Trophoblast cell (in vitro differentiated cells and primary cell): ENCODE measurements around the gene IL11.

ENCODE experiments used
- DNase-seq, 2 donors: peaks; one replicate each; pipeline ENCODE4 v3.0.0-alpha.2; 2016
- H2AFZ ChIP-seq: 2 replicates; pipeline ENCODE4 v1.6.1; 2013; ENCODE audit warnings: low read length, moderate library complexity, mild to moderate bottlenecking; ENCODE audit not compliant: insufficient read depth, poor library complexity
- H2AK5ac ChIP-seq: 2 replicates; pipeline ENCODE4 v1.6.1; 2013; ENCODE audit warnings: mild to moderate bottlenecking, low read length
- H2BK120ac ChIP-seq: 2 replicates; pipeline ENCODE4 v1.6.1; 2013; ENCODE audit warnings: low read length, mild to moderate bottlenecking, moderate library complexity; ENCODE audit not compliant: insufficient read depth, poor library complexity
- H2BK12ac ChIP-seq: 2 replicates; pipeline ENCODE4 v1.6.1; 2013; ENCODE audit warnings: mild to moderate bottlenecking, low read length, moderate library complexity
- H2BK5ac ChIP-seq: 2 replicates; pipeline ENCODE4 v1.6.1; 2013; ENCODE audit warnings: low read length, low read depth, moderate library complexity, mild to moderate bottlenecking; ENCODE audit not compliant: poor library complexity
- H3K14ac ChIP-seq: 2 replicates; pipeline ENCODE4 v1.6.1; 2013; ENCODE audit warnings: mild to moderate bottlenecking, low read length
- H3K18ac ChIP-seq: 2 replicates; pipeline ENCODE4 v1.6.1; 2013; ENCODE audit warnings: mild to moderate bottlenecking, low read length
- H3K23ac ChIP-seq: 2 replicates; pipeline ENCODE4 v1.6.1; 2013; ENCODE audit warnings: low read length
- H3K27ac ChIP-seq: 2 replicates; pipeline ENCODE4 v1.5.1; 2013; ENCODE audit warnings: low read depth, mild to moderate bottlenecking, inconsistent platforms, low read length, moderate library complexity
- H3K27me3 ChIP-seq: 2 replicates; pipeline ENCODE4 v1.6.1; 2013; ENCODE audit warnings: inconsistent platforms, mild to moderate bottlenecking, low read length, moderate library complexity; ENCODE audit not compliant: insufficient read depth
- H3K36me3 ChIP-seq, 2 experiments: 1 replicate in 1 of 2; 2 replicates in 1 of 2; pipeline ENCODE4 v1.6.1; 2013; ENCODE audit warnings: low read length in 2 of 2, mild to moderate bottlenecking in 2 of 2, moderate library complexity in 1 of 2; ENCODE audit not compliant: insufficient read depth in 2 of 2, control insufficient read depth in 1 of 2
- H3K4ac ChIP-seq: 2 replicates; pipeline ENCODE4 v1.6.1; 2013; ENCODE audit warnings: low read depth, mild to moderate bottlenecking, low read length, moderate library complexity
- H3K4me1 ChIP-seq, 2 experiments: 1 replicate in 1 of 2; 2 replicates in 1 of 2; pipeline ENCODE4 v1.6.1; 2013; ENCODE audit warnings: low read length in 2 of 2, mild to moderate bottlenecking in 2 of 2, moderate library complexity in 1 of 2; ENCODE audit not compliant: insufficient read depth in 2 of 2, control insufficient read depth in 1 of 2
- H3K4me2 ChIP-seq: 2 replicates; pipeline ENCODE4 v1.6.1; 2013; ENCODE audit warnings: inconsistent platforms, mild to moderate bottlenecking, low read length, moderate library complexity
- H3K4me3 ChIP-seq: 2 replicates; pipeline ENCODE4 v1.5.1; 2013; ENCODE audit warnings: mild to moderate bottlenecking, low read depth, low read length, inconsistent platforms
- H3K79me1 ChIP-seq: one replicate; pipeline ENCODE4 v1.6.1; 2013; ENCODE audit warnings: low read length
- H3K79me2 ChIP-seq: 2 replicates; pipeline ENCODE4 v1.6.1; 2013; ENCODE audit warnings: low read length, mild to moderate bottlenecking; ENCODE audit not compliant: control insufficient read depth, insufficient read depth, poor library complexity
- H3K9ac ChIP-seq: 2 replicates; pipeline ENCODE4 v1.6.1; 2013; ENCODE audit warnings: mild to moderate bottlenecking, low read length
- H3K9me3 ChIP-seq: 2 replicates; pipeline ENCODE4 v1.6.1; 2013; ENCODE audit warnings: low read depth, mild to moderate bottlenecking, control low read depth, inconsistent platforms, low read length; ENCODE audit not compliant: insufficient read depth
- H4K12ac ChIP-seq: 2 replicates; pipeline ENCODE4 v1.6.1; 2013; ENCODE audit warnings: low read depth, mild to moderate bottlenecking, low read length, moderate library complexity
- H4K8ac ChIP-seq: 2 replicates; pipeline ENCODE4 v1.6.1; 2013; ENCODE audit warnings: low read depth, mild to moderate bottlenecking, low read length, moderate library complexity
- H4K91ac ChIP-seq: one replicate; pipeline ENCODE4 v1.6.1; 2013; ENCODE audit warnings: low read depth, mild to moderate bottlenecking, low read length, moderate library complexity
- WGBS: extraction: QIAGEN DNeasy Blood & Tissue Kit; methylation state at CpG from one replicate; pipeline ENCODE4 v1.1.7; 2013; ENCODE audit warnings: missing lambda C conversion rate; ENCODE audit not compliant: insufficient read length, insufficient coverage; ENCODE audit errors: extremely low coverage; 5-methylcytosine and 5-hydroxymethylcytosine counted together

IL11 gene

DNA sequence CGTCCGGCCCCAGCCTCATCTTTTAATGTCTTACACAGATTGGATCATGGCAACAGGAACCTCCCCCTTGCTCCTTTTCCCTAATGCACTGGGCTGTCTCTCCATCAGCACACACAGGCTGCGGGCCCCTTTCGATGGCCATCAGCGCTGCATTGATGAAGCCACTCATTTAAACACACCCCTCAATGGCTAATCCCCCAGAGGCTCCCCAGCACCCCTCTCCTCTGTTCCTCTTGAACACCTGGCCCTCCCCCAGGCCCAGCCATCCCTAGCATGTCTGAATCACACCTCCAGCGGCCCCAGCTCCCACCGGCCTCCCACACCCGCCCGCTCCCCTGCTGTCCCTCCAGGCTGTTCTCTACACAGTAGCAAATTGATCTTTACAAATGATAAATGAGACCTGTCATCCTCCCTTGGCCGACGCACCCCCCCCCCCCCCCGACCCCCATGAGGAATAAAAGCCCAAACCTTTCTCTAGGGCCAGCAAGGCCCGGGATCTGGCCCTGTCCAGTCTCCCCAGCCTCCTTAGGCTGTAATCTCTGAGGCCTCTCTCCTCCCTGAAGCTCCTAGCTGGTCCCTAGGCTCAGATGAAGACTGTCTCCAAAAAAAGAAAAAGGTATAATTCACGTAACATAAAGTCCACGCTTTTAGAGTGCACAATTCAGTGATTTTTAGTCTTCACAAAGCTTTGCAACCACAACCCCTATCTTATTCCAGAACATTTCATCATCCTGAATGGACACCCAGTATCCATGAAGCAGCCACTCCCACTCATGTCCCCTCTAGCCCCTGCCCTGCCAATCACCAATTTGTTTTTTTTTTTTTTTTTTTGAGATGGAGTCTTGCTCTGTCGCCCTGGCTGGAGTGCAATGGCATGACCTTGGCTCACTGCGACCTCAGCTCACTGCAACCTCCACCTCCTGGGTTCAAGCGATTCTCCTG lies 22.8 kb upstream of the IL11 start:
- H3K4me2 ChIP-seq = no peak overlapping the region
- H2BK120ac ChIP-seq = no peak overlapping the region
- peaks cover 3% of the 10 kb centered on the region for H3K79me2 ChIP-seq
- no peak for DNase-seq
- no peak overlapping the region for H3K23ac ChIP-seq
- H2BK5ac ChIP-seq = no peak overlapping the region
- no peak overlapping the region for H4K8ac ChIP-seq
- H3K36me3 ChIP-seq = peaks cover 28 to 30% of the 10 kb centered on the region in 2 experiments
- H3K4me1 ChIP-seq = peaks cover 8 to 15% of the 10 kb centered on the region in 2 experiments
- no peak overlapping the region for H4K91ac ChIP-seq
- H3K9ac ChIP-seq = no peak overlapping the region
- H3K4ac ChIP-seq = no peak overlapping the region
- no CpG with 5 or more reads among the region's 18 CpGs for WGBS
- no peak overlapping the region for H3K18ac ChIP-seq
- no peaks in the 10 kb centered on the region for H3K79me1 ChIP-seq
- H2AFZ ChIP-seq = no peak overlapping the region
- H4K12ac ChIP-seq = no peak overlapping the region
- H3K14ac ChIP-seq = no peak overlapping the region
- H3K27me3 ChIP-seq = no peaks in the 10 kb centered on the region
- no peaks in the 10 kb centered on the region for H3K9me3 ChIP-seq
- H3K27ac ChIP-seq = no peak overlapping the region
- H2AK5ac ChIP-seq = no peak overlapping the region
- H2BK12ac ChIP-seq = no peak overlapping the region
- no peak overlapping the region for H3K4me3 ChIP-seq

DNA sequence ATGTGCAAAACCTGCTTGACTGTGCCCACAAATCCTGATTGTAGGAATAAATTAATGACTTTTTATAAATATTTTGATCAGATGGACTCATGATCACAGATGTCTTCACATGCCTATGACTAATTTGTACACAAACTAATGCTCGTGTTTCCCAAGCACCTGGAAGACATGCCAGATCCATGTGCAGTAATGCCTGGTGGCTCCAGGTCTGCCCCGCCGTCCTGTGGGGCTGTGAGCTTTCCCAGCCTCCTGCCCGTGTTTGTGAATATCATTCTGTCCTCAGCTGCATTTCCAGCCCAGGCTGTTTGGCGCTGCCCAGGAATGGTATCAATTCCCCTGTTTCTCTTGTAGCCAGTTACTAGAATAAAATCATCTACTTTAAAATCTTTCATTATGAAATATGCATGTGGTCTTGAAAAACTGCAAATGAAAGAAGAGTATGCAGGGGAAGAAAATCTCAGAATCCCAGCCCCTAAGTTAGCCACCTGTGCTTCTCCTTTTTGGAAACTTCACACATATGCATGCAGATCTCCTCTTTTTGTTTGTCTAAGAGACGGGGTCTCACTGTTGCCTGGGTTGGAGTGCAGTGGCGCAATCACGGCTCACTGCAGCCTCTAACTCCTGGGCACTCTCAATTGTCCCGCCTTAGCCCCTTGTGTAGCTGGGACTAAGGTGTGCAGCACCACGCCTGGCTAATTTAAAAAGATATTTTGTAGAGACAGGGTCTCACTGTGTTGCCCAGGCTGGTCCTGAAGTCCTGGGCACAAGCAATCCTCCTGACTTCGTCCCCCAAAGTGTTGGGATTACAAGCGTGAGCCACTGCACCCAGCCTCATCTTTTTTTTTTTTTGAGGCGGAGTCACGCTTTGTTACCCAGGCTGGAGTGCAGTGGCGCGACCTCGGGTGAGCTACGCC lies 21.7 kb upstream of the IL11 start:
- Histone ChIP-seq H2BK5ac (no peak overlapping the region), H3K79me2 (peaks cover 12% of the 10 kb centered on the region)
- no CpG with 5 or more reads among the region's 18 CpGs for WGBS

GRCh38 chr19:55391191-55391670 lies 21.0 kb upstream of the IL11 start:
- H4K91ac ChIP-seq = no peak overlapping the region
- H3K4me3 ChIP-seq = no peak overlapping the region
- H3K23ac ChIP-seq = no peak overlapping the region

More for the DNA sequence above, 21.7 kb upstream of the IL11 start:
- H3K27me3 ChIP-seq = no peaks in the 10 kb centered on the region
- H4K91ac ChIP-seq = no peak overlapping the region
- no peak overlapping the region for H2AFZ ChIP-seq
- peaks cover 20 to 27% of the 10 kb centered on the region in 2 experiments for H3K4me1 ChIP-seq
- no peak overlapping the region for H3K27ac ChIP-seq
- H3K4me2 ChIP-seq = no peak overlapping the region
- H3K18ac ChIP-seq = no peak overlapping the region
- H3K14ac ChIP-seq = no peak overlapping the region
- no peaks in the 10 kb centered on the region for H3K79me1 ChIP-seq
- DNase-seq = peak; percentile 28 to 38
- H3K4ac ChIP-seq = no peak overlapping the region
- no peak overlapping the region for H3K4me3 ChIP-seq
- no peak overlapping the region for H2AK5ac ChIP-seq
- H3K36me3 ChIP-seq = peaks cover 39 to 42% of the 10 kb centered on the region in 2 experiments
- no peak overlapping the region for H3K23ac ChIP-seq
- H4K8ac ChIP-seq = no peak overlapping the region
- H2BK12ac ChIP-seq = no peak overlapping the region
- no peak overlapping the region for H3K9ac ChIP-seq
- H4K12ac ChIP-seq = no peak overlapping the region
- no peak overlapping the region for H2BK120ac ChIP-seq
- no peaks in the 10 kb centered on the region for H3K9me3 ChIP-seq

GRCh38 chr19:55390461-55390880 lies 20.2 kb upstream of the IL11 start:
- Histone ChIP-seq H4K12ac (peak overlapping the region; percentile 17), H3K4me2 (no peak overlapping the region), H3K79me2 (peaks cover 24% of the 10 kb centered on the region), H3K14ac (no peak overlapping the region), H2AFZ (no peak overlapping the region), H3K4me1 (peaks cover 23 to 30% of the 10 kb centered on the region in 2 experiments), H3K36me3 (peaks cover 46 to 47% of the 10 kb centered on the region in 2 experiments), H2AK5ac (no peak overlapping the region), H4K91ac (no peak overlapping the region), H3K9me3 (no peaks in the 10 kb centered on the region), H2BK5ac (no peak overlapping the region), H2BK120ac (no peak overlapping the region), H3K9ac (no peak overlapping the region), H3K4ac (no peak overlapping the region), H3K4me3 (no peak overlapping the region), H3K79me1 (peaks cover 7% of the 10 kb centered on the region), H2BK12ac (no peak overlapping the region), H3K23ac (no peak overlapping the region), H3K27me3 (no peaks in the 10 kb centered on the region), H4K8ac (no peak overlapping the region), H3K18ac (no peak overlapping the region), H3K27ac (no peak overlapping the region)
- WGBS = no CpG with 5 or more reads among the region's 7 CpGs
- DNase-seq = no peak

More at GRCh38 chr19:55391191-55391670, 21.0 kb upstream of the IL11 start:
- Histone ChIP-seq H3K4me2 (no peak overlapping the region), H3K4ac (no peak overlapping the region), H2BK12ac (no peak overlapping the region), H4K12ac (no peak overlapping the region), H3K27me3 (no peaks in the 10 kb centered on the region), H3K9ac (no peak overlapping the region), H3K79me2 (peaks cover 19% of the 10 kb centered on the region), H2AK5ac (no peak overlapping the region), H2AFZ (no peak overlapping the region), H3K4me1 (peaks cover 23 to 30% of the 10 kb centered on the region in 2 experiments), H3K36me3 (peaks cover 46 to 47% of the 10 kb centered on the region in 2 experiments), H4K8ac (no peak overlapping the region), H3K79me1 (peaks cover 2% of the 10 kb centered on the region), H2BK120ac (no peak overlapping the region), H3K14ac (no peak overlapping the region), H3K9me3 (no peaks in the 10 kb centered on the region), H3K27ac (no peak overlapping the region), H3K18ac (no peak overlapping the region), H2BK5ac (no peak overlapping the region)
- WGBS = no CpG with 5 or more reads among the region's 12 CpGs
- no peak for DNase-seq
